NCI-H2227 treated with DMSO at 0.1 percent for 48 hours (cell line): Measurements from ENCODE around the gene EYA2.

Source experiments
- DNase-seq: peaks from one replicate; lab custom pipeline; 2025; lab: John Stamatoyannopoulos, UW

Gene EYA2

DNA sequence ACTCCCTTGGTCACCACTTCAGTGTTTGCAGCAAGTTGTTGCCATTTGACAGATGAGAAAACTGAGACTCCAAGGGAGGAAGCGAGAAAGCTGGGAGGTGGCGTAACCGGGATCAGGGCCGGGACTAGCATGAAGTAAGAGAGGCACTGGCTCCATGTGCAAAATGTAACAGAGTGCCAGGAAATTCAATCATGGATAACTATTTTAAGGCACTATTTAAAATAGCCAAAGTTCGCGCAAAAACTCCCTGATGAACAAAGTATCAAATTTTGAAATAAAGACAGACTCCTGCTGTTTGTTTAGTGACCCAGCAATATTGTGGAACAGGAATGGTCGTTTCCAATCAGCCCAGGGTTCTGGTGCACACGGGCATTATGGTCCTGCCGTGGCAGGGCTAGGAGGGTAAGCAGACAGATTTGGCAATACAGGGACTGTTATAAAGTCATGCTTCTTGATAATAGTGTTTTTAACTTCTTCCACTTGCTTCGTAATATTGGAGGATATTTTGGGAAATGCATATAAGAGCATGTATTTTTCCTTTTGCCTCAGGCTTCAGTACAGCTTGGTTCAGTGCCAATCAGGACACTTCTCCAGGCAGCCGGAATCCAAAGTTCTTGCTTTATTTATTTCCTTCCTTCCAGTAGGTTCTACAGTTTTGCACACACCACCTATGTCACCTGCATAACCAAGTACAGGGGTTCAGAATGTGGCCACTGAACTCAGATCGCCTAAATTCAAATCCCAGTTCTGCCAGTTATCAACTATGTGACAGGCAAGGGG, 141.6 kb downstream of the EYA2 start:
- no peak for DNase-seq

DNA sequence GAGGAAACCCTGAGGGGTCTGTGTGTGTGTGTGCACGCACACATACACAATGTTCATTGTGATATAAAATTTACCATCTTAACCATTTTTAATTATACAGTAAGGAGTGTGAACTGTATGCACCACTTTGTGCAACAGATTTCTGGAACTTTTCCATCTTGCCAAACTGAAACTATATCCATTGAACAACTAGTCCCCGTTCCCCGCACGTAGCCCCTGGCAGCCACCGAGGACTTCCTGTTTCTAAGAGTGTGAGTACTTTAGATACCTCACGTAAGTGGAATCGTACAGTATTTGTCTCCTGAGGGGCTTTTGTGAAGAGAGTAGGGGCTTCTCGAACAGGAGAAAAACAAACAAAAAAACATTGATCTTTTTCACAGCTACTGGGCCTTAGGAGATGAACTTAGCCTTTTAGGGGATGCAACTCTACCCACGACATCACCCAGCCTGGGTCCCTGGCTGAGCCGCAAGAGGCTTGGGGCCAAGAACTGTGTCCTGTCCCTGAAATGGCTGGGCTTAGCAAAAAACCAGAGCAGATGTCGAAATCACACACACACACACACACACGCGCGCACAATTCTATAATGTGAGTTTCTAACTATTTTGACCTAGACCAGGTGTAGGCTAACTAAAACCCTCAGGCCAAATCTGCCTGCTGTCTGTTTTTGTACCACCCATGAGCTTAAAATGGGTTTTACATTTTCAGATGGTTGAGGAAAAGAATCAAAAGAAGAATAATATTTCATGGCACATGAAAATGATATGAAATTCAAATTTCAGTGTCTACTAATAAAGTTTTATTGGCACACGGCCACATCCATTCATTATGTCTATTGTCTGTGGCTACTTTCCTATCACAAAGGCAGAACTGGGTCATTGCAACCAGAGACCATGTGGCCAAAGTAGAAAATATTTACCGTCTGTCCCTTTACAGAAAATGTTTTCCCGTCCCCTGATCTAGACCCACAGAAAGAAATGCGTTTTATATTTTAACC, 144.2 kb downstream of the EYA2 start:
- no peak for DNase-seq

DNA sequence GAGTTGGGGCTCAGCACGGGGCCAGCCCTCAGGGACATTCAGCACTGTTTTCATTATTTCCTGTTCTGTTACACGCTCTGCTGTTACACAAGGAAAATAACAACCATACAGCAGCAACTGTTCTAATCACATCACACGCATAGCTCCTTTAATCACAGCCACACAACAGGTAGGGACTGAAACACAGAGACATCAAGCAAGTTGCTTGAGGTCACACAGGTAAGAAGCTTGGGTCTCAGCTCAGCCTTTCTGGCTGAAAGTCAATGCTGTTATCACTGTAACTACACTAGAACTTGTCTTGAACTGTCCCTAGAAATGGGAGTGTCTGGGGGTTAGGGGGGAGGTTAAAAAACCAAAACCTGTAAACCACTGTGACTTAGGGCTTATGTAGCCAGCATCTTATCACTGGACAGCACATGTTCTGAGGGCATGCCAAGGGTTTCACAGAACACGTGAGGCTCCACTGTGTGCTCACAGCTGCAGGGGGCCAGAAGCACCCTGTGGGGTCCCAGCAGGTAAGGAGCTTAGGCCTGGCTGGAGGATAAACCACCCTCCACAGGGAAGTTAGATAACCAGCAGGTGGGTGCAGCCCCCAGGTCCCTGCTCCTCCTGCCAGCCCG, 146.0 kb downstream of the EYA2 start:
- no peak for DNase-seq

DNA sequence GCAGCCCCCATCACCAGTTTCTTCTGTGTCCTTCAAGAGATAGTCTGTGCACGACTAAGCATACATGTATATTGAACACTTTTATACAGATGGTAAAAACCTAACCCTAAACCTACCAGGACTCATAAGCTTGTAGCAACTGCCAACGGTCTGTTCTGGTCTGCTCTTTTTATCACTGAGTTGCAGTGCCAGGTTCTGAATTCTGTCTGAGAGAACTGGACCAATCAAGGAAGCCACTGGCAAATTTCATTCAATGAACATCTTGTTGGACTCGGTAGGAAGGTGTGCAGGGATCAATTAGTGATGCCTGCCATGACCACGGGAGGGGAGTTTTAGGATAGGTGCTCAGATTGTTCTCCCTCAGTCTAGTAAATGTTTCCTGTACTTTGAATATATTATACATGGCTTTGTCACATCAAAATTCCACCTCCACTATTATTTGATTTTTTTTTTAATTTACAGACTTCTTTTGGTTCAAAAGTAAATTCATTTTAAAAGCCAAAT, 146.8 kb downstream of the EYA2 start:
- no peak for DNase-seq

DNA sequence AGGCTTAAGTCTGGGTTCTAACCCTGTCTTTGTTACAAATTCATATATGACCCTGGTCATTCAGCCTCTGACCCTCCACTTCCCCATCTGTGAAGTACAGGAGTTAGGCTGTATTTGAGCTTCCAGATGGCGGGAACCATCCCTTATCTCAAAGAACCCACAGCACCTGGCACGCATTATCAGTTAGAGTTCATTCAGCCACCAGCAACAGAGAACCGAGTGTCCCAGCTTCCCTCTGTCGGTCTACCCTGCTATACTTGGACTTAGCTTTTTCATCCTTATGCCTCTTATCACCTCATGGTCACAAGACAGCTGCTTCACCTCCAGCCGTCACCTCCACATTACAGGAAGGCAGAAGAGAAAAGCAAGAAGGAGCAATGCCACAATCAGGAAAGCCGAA, 147.8 kb downstream of the EYA2 start:
- DNase-seq: no peak

DNA sequence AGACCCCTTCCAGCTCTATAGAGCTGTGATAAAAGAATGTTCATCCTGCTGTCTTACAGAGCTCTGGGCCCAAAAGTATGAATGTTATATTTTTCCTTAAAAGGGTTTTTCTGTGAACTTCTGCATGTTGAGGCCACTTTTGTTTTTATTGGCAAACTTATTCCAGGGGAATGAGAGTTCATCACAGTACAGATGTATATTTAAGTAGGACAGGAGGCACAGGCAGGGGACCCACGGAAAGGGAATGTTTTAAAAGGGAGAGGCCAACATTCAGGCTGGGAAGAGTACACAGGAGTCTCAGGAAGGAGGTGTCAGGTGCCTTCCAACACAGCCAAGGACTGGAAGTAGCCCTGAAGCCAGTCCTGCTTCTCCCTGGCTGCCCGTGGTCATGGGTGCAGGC, 148.4 kb downstream of the EYA2 start:
- DNase-seq: no peak

DNA sequence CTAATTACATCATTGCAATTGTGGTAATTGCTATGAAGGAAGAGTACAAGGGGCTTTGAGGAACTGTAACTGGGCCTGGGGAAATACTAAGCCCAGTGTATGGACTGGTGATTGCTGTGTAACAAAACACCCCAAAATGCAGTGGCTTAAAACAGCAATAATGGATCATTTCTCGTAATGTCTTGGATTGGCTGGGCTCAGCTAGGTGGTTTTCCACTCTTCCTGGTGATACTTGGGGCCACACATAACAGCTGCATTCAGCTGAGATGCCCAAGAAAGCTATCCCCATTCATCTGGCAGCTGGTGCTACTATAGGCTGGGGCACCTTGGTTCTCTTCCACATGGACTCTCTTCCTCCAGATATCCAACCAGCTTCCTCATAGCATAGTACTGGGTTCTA, 150.3 kb downstream of the EYA2 start:
- DNase-seq: no peak

DNA sequence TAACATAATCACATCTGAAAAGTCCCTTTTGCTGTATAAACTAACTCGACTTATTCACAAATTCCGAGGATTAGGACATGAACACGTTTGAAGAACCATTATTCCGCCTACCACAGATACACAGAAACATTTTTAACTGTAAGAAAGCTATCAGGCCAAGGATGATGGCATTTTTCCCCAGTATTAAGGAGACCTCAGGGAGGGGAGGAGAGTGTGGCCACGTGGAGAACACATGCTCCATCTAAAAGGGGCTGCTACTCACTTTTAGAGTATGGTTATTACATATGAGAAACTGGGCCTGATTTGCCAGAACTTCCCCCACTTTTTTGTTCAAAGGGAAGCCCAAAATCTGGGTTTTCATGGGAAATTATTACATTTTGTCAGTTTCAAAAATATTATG, 153.4 kb downstream of the EYA2 start:
- DNase-seq: no peak

DNA sequence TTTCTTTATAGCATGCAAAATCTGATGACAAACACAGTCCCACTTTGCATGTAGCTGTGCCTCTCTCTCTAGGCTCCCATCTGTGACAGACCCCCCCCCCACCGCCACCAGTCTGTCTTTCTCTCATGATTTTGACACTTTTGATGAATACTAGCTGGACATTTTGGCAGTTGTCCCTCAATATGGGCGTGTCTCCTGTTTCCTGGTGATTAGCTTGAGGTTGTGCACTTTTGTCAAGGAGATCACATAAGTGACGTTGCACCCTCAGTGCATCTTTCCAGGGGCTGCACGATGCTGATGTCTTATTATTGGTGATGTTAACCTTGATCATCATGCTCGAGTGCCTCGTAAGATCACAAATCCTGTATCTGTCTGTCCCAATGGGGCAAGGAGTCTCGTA, 155.1 kb downstream of the EYA2 start:
- no peak for DNase-seq

DNA sequence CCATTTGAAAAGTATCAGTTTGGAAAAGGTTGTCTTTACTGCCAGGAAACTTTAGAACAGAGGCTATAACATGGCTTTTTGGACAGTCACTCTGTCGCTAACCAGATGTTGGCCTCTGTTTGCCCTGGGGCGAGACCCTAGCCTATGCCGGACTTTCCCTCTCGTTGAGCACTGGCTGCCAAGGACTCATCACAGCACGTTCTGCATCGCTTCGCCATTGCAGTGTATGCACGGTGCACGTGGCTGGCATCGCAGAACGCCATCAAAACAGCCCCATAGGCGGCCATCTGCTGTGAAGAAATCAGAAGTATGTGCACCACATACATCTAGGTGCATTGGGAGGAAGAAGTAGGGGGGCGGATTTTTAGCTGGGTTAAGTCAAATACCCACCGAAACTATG, 156.4 kb downstream of the EYA2 start:
- DNase-seq: no peak

DNA sequence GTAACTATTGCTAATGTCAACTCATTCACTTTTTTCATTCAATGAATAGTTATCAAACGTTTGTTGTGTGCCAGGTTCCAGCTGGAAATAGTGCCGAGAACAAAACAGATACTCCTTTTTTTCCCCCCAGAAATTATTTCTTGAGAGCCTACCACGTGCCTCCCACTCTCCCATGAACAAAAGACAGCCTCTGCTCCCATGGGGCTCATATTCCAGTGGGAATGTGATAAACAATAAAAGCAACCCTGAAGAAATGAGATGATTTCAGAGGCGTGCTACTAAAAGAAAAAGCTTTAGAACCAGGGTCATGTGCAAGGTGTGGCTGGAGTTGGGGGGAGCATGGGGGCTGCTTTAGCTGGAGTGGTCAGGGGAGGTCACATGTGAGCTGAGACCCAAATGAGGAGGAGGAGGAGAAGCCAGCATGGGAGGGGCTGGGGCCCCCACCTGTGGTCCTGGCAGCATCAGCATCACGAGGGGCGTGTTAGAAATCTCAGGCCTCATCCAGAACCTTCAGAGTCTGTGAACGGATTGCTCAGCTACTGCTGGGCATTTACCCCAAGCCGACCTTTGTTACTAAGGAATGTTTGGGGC, 157.4 kb downstream of the EYA2 start:
- peak; percentile 52 for DNase-seq

DNA sequence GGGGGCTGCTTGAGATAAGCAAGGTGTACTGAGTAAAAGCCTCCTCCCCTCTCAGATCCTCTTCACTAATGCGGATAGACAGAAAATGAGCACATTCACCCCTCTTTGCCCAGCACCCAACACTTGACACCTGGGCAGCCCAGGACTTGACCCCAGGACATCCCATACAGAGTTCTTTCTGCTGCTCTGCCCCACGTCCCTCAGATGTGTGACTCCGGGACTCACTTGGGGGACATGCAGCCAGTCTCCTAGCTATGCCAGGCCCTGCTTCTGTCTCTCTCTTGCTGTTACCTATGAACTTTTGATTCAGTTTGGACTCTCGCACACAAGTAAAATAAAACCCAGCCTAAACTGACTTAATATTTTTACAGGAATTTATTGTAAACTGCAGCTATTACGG, 159.9 kb downstream of the EYA2 start:
- no peak for DNase-seq

DNA sequence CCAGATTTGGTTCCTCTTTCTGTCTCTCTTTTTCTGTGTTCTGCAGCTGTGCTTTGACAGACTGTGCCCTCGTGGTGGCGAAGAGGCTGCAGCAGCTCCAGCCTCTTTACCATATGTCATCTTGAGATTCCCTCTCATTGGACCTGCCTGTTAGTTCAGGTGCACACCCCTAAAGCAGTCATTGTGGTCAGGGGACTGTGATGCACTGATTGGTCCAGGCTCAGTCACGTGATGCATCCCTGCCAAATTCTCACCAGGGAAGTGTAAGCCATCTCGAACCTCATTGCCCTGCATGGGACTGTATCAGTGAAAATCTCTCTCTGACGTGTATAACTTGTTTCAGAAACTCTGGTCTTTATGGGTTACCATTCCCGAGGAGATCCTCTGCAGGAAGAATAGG, 160.3 kb downstream of the EYA2 start:
- no peak for DNase-seq

DNA sequence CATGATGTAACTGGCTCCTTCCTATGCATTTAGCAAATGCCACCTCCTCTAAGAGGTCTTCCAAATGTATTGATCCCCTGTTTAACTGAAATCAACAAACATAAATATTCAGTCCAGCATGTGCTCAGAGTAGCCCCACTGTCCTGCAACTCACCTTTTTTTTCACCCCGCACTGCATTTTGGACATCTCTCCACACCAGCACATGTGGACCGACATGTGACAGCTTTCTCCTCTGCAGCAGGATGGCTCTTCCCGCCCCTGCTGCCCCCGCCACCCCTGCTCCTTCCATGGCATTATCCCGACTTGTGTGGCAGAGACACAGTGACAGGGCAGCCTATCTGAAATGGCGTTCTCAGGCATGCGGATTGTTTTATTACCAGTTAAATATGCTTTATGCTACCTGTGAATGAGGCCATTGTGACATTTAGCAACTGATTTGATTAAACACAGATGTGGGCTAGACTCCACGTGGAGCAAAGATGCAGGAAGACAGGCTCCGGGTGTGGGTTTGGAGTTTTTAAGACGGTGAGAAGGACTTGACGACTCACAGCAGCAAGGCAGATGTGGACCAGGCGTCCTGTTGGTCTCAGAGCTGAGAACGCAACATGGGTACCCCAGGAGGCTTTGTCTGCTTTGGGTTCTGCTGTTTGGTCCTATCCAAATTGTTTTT, 161.2 kb downstream of the EYA2 start:
- DNase-seq: no peak

DNA sequence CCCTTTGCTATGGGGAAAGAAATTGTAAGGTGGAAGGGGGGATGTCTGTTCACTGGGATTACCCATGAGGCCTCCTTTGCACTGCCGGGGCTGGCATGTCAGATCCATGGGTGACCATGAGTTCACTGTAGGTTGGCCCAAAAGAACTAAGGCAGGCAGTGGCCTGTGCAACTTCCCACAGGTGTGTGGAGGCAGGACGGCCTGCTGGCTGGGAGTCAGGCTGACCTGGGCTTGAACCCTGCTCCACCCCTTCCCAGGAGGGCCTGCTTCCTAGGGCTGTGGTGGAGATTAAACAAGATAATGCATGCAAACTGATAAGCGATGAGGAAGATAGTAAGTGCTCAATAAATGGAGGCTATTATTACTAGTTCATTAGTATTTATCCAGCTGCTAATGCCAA, 163.0 kb downstream of the EYA2 start:
- DNase-seq: no peak

DNA sequence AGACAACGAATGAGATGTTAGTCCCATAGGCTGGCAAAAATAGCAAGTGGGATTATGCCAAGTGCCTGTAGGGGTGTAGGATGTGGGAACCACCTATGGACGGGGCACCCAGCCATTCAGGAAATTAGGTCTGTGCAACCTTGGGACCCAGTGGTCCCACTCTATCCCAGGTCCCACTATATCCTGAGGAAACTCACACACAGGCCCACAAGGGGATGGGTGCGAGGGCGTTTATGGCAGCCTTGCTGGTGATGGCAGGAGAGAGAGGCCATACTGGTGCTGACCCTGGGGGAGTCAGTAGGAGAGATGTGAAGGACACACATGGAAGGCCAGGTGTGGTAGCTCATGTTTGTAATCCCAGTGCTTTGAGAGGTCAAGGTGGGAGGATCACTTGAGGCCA, 163.6 kb downstream of the EYA2 start:
- no peak for DNase-seq

DNA sequence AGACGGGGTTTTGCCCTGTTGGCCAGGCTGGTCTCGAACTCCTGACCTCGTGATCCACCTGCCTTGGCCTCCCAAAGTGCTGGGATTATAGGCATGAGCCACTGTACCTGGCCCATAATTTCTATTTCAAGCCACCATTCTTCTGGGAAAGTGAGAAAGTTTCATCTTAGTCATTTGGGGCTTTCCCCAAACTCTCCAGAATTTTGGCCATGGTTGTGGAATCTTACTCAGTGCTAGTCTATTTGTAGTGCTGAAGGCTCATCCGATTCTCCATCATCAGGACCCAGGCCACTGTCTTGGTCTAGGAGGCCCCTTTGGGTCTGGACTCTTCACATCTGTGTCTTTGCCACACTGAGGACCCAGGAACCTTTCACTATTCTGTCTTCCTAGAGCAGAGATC, 164.9 kb downstream of the EYA2 start:
- no peak for DNase-seq

DNA sequence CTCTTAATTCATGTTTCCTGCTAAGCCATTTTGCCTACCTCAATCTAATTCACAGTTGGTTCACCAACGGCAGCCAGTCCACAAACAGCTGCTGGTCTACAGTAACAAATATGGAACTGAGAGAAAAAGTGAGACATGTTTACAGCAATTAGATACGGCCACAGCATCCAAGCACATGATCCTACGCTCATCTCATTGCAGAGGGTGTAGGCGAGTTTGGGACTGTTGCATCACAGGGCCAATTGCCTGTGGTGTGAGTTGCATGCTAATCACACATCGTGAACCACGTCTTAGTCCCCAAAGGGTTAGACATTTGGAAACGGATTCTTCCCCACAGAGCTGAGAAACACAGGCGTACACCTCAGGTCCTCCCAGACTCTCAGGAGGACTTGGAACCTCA, 166.9 kb downstream of the EYA2 start:
- no peak for DNase-seq

DNA sequence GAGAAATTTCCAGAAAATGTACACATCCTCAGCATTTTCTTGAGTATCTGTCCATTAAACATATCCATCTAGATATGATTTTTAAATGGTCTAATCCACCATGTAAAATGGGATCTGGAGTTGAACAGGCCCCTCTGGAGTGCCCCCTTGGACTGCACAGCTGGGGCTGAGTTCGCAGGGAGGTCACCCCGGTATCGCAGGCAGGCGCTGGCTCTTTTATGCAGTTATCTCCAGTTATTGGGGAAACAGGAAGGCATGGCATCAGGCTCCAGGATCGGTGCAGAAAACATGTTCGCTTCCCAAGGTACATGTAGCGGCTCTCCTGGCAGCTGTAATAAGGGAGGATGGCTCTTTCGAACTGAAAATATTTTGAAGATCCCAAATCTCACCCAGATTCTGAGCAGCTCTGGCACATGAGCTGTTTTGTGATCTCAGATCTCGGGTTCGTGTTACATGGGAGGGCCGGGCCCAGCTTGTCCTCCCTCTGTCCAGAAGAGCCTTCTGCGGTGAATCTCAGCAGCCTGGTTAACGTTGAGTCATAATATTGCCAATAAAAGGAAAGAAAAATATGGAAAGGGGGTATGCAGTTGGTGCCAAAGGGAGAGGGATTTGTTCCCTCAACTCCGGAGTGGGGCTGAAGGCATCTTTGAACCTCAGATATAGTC, 167.7 kb downstream of the EYA2 start:
- DNase-seq: no peak

DNA sequence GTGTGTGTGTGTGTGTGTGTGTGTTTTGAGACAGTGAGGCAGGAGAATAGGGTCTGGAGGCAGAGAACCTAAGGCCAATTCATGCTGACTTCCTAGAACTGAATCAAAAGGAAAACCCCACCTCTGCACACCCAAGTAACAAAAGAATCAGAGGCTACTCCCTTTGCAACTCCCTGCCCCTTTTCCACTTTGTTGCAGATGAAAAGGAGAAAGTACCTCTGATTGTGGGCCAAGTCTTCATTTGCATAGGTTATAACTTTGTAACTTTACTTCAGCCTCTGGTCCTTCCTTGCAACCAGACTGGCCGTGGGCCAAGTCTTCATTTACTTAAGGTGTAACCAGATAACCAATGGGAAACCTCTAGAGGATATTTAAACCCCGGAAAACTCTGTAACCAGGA, 168.8 kb downstream of the EYA2 start:
- no peak for DNase-seq

DNA sequence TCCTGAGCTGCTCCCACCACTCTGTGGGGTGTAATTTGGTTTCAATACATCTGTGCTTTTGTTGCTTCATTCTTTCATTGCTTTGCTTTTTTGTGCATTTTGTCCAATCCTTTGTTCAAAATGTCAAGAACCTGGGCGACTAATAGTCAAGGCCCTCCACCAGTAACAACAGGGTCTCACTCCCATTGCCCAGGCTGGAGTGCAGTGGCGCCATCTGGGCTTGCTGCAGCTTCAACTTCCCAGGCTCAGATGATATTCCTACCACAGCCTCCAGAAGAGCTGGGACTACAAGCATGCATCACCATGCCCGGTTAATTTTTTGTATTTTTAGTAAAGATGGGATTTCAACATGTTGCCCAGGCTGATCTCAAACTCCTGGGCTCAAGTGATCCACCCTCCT, 169.2 kb downstream of the EYA2 start:
- DNase-seq: no peak
